Suprapubic skin (tissue), 4 donors: ENCODE data around the gene LILRA5. TPM values are rescaled to one million over a fixed set of nuclear protein-coding genes. Genes with fewer than 3 reads are reported as not detected.
"Not testable (repeated sequence)": the region's sequence is repeated elsewhere in the genome, so short reads cannot be mapped to it uniquely, and the experiment has no call there.

Experiments used
- DNase-seq, 2 donors: peaks; one replicate each; pipeline ENCODE4 v3.0.0-alpha.2; 2019; ENCODE audit warnings: low spot score in 2 of 2
- H3K27ac ChIP-seq: fragments of 200-600 bp; sonication (generic); one replicate; pipeline ENCODE4 v1.5.1; 2019
- H3K27me3 ChIP-seq: fragments of 200-600 bp; sonication (generic); one replicate; pipeline ENCODE4 v1.5.1; 2019
- H3K36me3 ChIP-seq: fragments of 200-600 bp; sonication (generic); one replicate; pipeline ENCODE4 v1.5.1; 2019
- H3K4me1 ChIP-seq: fragments of 200-600 bp; sonication (generic); one replicate; pipeline ENCODE4 v1.5.1; 2019
- H3K4me3 ChIP-seq: fragments of 200-600 bp; sonication (generic); one replicate; pipeline ENCODE4 v1.5.1; 2019; ENCODE audit warnings: mild to moderate bottlenecking
- H3K9me3 ChIP-seq: fragments of 200-600 bp; sonication (generic); one replicate; pipeline ENCODE4 v1.5.1; 2019
- CTCF ChIP-seq, 2 donors: fragments of 200-600 bp in 1 of 2; fragments of 450-650 bp in 1 of 2; sonication (generic) in 1 of 2; IDR thresholded peaks; one replicate each; pipeline ENCODE4 v1.5.1; 2016 to 2019; ENCODE audit warnings: antibody characterized with exemption in 2 of 2, mild to moderate bottlenecking in 1 of 2, moderate library complexity in 1 of 2
- EP300 ChIP-seq: sonication (generic); formaldehyde crosslinking; IDR thresholded peaks from one replicate; pipeline ENCODE4 v1.6.1; 2017; ENCODE audit warnings: antibody characterized with exemption
- POLR2A ChIP-seq, 2 donors: fragments of 450-650 bp; IDR thresholded peaks; one replicate each; pipeline ENCODE4 v1.6.1; 2017; ENCODE audit warnings: antibody characterized with exemption in 2 of 2, mild to moderate bottlenecking in 2 of 2, moderate library complexity in 2 of 2
- POLR2AphosphoS5 ChIP-seq, 3 donors: sonication (generic); formaldehyde crosslinking; IDR thresholded peaks; one replicate each; pipeline ENCODE4 v1.6.1; 2017; ENCODE audit warnings: antibody characterized with exemption in 3 of 3
- WGBS: methylation state at CpG from one replicate; pipeline ENCODE4 v1.1.5; 2018; 5-methylcytosine and 5-hydroxymethylcytosine counted together
- total RNA-seq, 4 donors: library from RNA; depleted of rRNA; stranded (reverse); fragments of >200 nt; gene quantifications; one replicate each; pipeline ENCODE4 v1.1.0, GENCODE V29; 2016

LILRA5 gene
- total RNA-seq, 4 donors from 2014 or later, result not detected

DNA sequence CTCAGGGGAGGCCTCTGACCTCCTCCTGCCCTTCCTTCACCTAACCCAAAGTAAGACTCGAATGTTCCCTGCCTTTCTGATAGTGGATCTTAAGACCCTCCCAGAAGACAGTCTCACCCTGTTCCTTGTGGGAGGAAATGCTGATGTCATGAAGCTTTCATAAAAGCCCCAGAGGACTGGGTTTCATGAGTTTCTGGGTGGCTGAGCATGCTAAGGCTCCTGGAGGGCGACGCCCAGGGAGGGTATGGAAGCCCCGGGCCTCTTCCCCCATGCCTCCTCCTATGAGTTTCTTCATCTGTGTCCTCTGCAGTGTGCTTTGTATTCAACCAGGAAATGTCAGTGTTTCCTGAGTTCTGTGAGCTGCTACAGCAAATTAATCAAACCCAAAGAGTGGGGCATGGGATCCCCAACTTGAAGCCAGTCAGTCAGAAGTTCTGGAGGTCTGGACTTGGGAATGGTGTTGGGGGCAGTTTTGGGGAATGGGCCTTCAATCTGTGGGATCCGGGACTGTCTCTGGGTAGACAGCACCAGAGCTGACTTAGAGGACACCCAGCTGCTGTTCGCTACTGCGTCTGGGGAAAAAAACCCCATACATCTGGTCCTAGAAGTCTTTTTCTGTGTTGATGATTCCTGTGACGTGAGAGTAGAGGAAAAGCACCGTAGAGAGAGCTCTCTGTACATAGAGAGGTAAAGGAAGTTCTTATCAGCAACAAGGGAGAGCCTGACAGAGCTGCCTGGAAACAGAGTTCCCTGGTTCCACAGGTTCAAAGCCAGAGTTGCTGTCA lies 30.1 kb downstream of the LILRA5 start:
- no peaks in the 10 kb centered on the region for H3K9me3 ChIP-seq
- TF ChIP-seq EP300 (no peak), POLR2A (IDR thresholded peaks at IDR 0.05) (no peak), POLR2AphosphoS5 (IDR thresholded peaks at IDR 0.05) (no peak), CTCF (IDR thresholded peaks at IDR 0.05) (no peak)
- H3K36me3 ChIP-seq, result no peaks in the 10 kb centered on the region
- DNase-seq, result peak in 1 of 2 donors; percentile 50
- no peak overlapping the region for H3K27ac ChIP-seq
- 46% methylated on average over 9 of the region's 9 CpGs for WGBS
- H3K4me3 ChIP-seq, result no peak overlapping the region
- peaks cover 30% of the 10 kb centered on the region for H3K27me3 ChIP-seq
- no peaks in the 10 kb centered on the region for H3K4me1 ChIP-seq

- not testable (repeated sequence) for H3K27ac ChIP-seq, H3K9me3 ChIP-seq, H3K4me1 ChIP-seq, H3K36me3 ChIP-seq, H3K4me3 ChIP-seq
- 80% methylated on average over 5 of the region's 5 CpGs for WGBS
- DNase-seq, result peak in 1 of 2 donors; percentile 52
- H3K27me3 ChIP-seq, result peaks cover 40% of the 10 kb centered on the region
These were observed 31.3 kb downstream of the LILRA5 start for GRCh38 chr19:54281729-54282075.

GRCh38 chr19:54281007-54281728 lies 31.8 kb downstream of the LILRA5 start, which contains the start of gene LILRB2:
Gene LILRB2, minus strand, starts transcription at chr19:54281110. Its CDS starts 614 bp downstream, at chr19:54280496.
- Histone ChIP-seq H3K27me3 (peaks cover 44% of the 10 kb centered on the region), H3K27ac (no peak within 1 kb of the TSS), H3K9me3 (no peaks in the 10 kb centered on the region), H3K4me1 (no peaks in the 10 kb centered on the region), H3K36me3 (no peaks in the 10 kb centered on the region), H3K4me3 (peak within 1 kb of the TSS; percentile 18)
- TF ChIP-seq POLR2AphosphoS5 (IDR thresholded peaks at IDR 0.05) (no peak), CTCF (IDR thresholded peaks at IDR 0.05) (no peak), POLR2A (IDR thresholded peaks at IDR 0.05) (no peak), EP300 (no peak)
- WGBS, result 71% methylated on average over 12 of the region's 12 CpGs
- peak in 1 of 2 donors; percentile 47 for DNase-seq

DNA sequence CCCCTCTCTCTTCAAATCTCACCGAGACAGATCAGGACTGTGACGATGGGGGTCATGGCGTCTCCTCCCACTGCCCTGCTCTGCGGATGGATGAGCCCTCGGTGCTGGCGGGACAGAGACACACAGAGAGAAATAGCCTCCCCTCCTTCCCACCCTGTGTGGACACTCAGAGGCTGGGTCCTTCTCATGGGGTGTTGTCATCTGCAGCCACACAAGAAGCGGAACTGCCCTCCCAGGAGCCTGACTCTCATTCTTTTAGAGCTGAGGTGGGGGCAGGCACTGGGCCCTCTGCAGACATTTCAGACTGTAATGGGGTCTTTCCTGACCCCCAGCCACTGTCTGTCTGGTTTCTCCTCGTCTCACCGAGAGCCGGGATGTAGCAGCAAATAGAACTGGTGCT lies 32.5 kb downstream of the LILRA5 start:
- not testable (repeated sequence) for H3K4me1 ChIP-seq, H3K9me3 ChIP-seq, H3K36me3 ChIP-seq, H3K27ac ChIP-seq
- WGBS, result 53% methylated on average over 4 of the region's 10 CpGs
- H3K27me3 ChIP-seq, result peaks cover 50% of the 10 kb centered on the region
- H3K4me3 ChIP-seq, result peak overlapping the region; percentile 18
- DNase-seq, result peak in 1 of 2 donors; percentile 69

- Histone ChIP-seq H3K27me3 (peaks cover 53% of the 10 kb centered on the region), H3K4me3 (peak overlapping the region; percentile 18)
- H3K36me3 ChIP-seq, H3K27ac ChIP-seq, H3K9me3 ChIP-seq, H3K4me1 ChIP-seq: not testable (repeated sequence)
- 40% methylated on average over 2 of the region's 4 CpGs for WGBS
- DNase-seq, result peak in 1 of 2 donors; percentile 29
These were observed 32.9 kb downstream of the LILRA5 start for GRCh38 chr19:54280025-54280424.

- no peaks in the 10 kb centered on the region for H3K9me3 ChIP-seq
- peak in 1 of 2 donors; percentile 65 for DNase-seq
- TF ChIP-seq POLR2A (IDR thresholded peaks at IDR 0.05), result no peak
- no peak for TF ChIP-seq POLR2AphosphoS5 (IDR thresholded peaks at IDR 0.05)
- no peak for TF ChIP-seq EP300
- no peak for TF ChIP-seq CTCF (IDR thresholded peaks at IDR 0.05)
- no peak overlapping the region for H3K4me3 ChIP-seq
- 58% methylated on average over 2 of the region's 18 CpGs for WGBS
- no peaks in the 10 kb centered on the region for H3K4me1 ChIP-seq
- no peak overlapping the region for H3K27ac ChIP-seq
- no peaks in the 10 kb centered on the region for H3K36me3 ChIP-seq
- peaks cover 59% of the 10 kb centered on the region for H3K27me3 ChIP-seq
These were observed 33.5 kb downstream of the LILRA5 start for GRCh38 chr19:54279406-54279962.

- DNase-seq, result peak; percentile 38 to 54
- H3K27me3 ChIP-seq, result peaks cover 57% of the 10 kb centered on the region
- H3K4me3 ChIP-seq, H3K27ac ChIP-seq, H3K36me3 ChIP-seq, H3K9me3 ChIP-seq, H3K4me1 ChIP-seq: not testable (repeated sequence)
- WGBS, result 57% methylated on average over 15 of the region's 15 CpGs
These were observed 34.3 kb downstream of the LILRA5 start for GRCh38 chr19:54278571-54279195.

DNA sequence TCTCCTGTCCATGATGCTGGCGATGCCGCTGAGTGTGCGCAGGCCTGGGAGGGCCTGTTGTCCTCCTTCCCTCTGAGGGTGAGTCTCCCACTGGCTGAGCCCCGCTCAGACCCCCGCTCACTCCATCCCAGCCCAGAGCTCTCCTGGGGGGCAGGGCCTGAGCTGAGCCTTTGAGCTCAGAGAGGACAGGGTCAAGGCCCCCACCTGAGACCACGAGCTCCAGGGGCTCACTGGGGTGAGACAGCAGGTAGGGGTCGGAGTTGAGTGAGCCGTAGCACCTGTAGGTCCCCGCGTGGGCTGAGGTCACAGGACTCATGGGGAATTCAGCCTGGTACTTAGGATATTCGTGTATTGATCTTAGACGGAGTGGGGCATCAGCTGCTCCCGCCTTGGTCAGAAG lies 34.9 kb downstream of the LILRA5 start:
- peak; percentile 25 to 34 for DNase-seq
- peaks cover 57% of the 10 kb centered on the region for H3K27me3 ChIP-seq
- not testable (repeated sequence) for H3K4me1 ChIP-seq, H3K4me3 ChIP-seq, H3K36me3 ChIP-seq, H3K27ac ChIP-seq, H3K9me3 ChIP-seq
- 81% methylated on average over 11 of the region's 13 CpGs for WGBS

- not testable (repeated sequence) for H3K36me3 ChIP-seq, H3K4me3 ChIP-seq, H3K9me3 ChIP-seq, H3K27ac ChIP-seq, H3K4me1 ChIP-seq
- no CpG with 5 or more reads among the region's 15 CpGs for WGBS
- peaks cover 58% of the 10 kb centered on the region for H3K27me3 ChIP-seq
- peak; percentile 35 to 54 for DNase-seq
These were observed 35.8 kb downstream of the LILRA5 start for GRCh38 chr19:54277111-54277615.
